SK-N-SH treated with all-trans-retinoic acid at 6 μM for 48 hours (cell line): Measurements from ENCODE around the gene GEMIN2.

ENCODE experiments used
- CSDC2 ChIP-seq: fragments of 250-450 bp; sonication (Bioruptor Pico); IDR thresholded peaks from 2 replicates; pipeline ENCODE4 v1.5.0; 2020; ENCODE audit warnings: mild to moderate bottlenecking, moderate library complexity
- GLIS3 ChIP-seq: fragments of 250-450 bp; sonication (Bioruptor Pico); IDR thresholded peaks from 2 replicates; pipeline ENCODE4 v1.5.0; 2020; ENCODE audit warnings: mild to moderate bottlenecking, moderate library complexity
- SNAI2 ChIP-seq: fragments of 250-450 bp; sonication (Bioruptor Pico); IDR thresholded peaks from 2 replicates; pipeline ENCODE4 v1.5.0; 2020; ENCODE audit warnings: mild to moderate bottlenecking, moderate library complexity
- ZNF565 ChIP-seq: fragments of 450-650 bp; formaldehyde crosslinking; conservative IDR thresholded peaks from 2 replicates; pipeline ENCODE4 v1.5.0; 2020; ENCODE audit warnings: low read depth, mild to moderate bottlenecking, moderate library complexity
- ZNF70 ChIP-seq: fragments of 450-650 bp; formaldehyde crosslinking; IDR thresholded peaks from 2 replicates; pipeline ENCODE4 v1.5.0; 2020; ENCODE audit warnings: mild to moderate bottlenecking, moderate library complexity
- TF ChIP-seq, protein P1 (sequence below): fragments of 250-450 bp; sonication (Bioruptor Pico); IDR thresholded peaks from 2 replicates; pipeline ENCODE4 v1.8.0; 2020; ENCODE audit warnings: mild to moderate bottlenecking, moderate library complexity, borderline replicate concordance

GRCh38 chr14:39087493-39087892 lies 26.6 kb upstream of the GEMIN2 start:
- TF ChIP-seq, protein P1, sequence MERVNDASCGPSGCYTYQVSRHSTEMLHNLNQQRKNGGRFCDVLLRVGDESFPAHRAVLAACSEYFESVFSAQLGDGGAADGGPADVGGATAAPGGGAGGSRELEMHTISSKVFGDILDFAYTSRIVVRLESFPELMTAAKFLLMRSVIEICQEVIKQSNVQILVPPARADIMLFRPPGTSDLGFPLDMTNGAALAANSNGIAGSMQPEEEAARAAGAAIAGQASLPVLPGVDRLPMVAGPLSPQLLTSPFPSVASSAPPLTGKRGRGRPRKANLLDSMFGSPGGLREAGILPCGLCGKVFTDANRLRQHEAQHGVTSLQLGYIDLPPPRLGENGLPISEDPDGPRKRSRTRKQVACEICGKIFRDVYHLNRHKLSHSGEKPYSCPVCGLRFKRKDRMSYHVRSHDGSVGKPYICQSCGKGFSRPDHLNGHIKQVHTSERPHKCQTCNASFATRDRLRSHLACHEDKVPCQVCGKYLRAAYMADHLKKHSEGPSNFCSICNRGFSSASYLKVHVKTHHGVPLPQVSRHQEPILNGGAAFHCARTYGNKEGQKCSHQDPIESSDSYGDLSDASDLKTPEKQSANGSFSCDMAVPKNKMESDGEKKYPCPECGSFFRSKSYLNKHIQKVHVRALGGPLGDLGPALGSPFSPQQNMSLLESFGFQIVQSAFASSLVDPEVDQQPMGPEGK = no peak
- TF ChIP-seq CSDC2 (CRISPR knock-in tag) = no peak
- TF ChIP-seq ZNF70 (CRISPR knock-in tag) = no peak
- no peak for TF ChIP-seq ZNF565
- TF ChIP-seq SNAI2 (CRISPR knock-in tag) = no peak
- TF ChIP-seq GLIS3 (CRISPR knock-in tag) = no peak
